OCI-LY7 (cell line): ENCODE results near the gene OR4M1.
"Not testable (repeated sequence)": the region's sequence is repeated elsewhere in the genome, so short reads cannot be mapped to it uniquely, and the experiment has no call there.

Experiments
- CTCF ChIP-seq: fragments of 200-600 bp; sonication (generic); conservative IDR thresholded peaks from 2 replicates; pipeline ENCODE4 v1.5.1; 2014; ENCODE audit warnings: mild to moderate bottlenecking, antibody characterized with exemption, low read length, moderate library complexity, mixed read lengths
- EZH2phosphoT487 ChIP-seq: fragments of 200-600 bp; sonication (generic); IDR thresholded peaks from 2 replicates; pipeline ENCODE4 v1.6.1; 2018; ENCODE audit warnings: low read depth, borderline replicate concordance, mild to moderate bottlenecking, mixed run types, antibody characterized with exemption, low read length, moderate library complexity, mixed read lengths

GRCh38 chr14:19821016-19821415, 47.7 kb downstream of the OR4M1 start:
- not testable (repeated sequence) for TF ChIP-seq CTCF, EZH2phosphoT487
